H9 (cell line): ENCODE data around the gene DGUOK. TPM values are rescaled to one million over a fixed set of nuclear protein-coding genes. Genes with fewer than 3 reads are reported as not detected.

Source experiments
- DNase-seq: peaks from one replicate; pipeline ENCODE4 v3.0.0-alpha.2; 2017
- H2AFZ ChIP-seq: one replicate; pipeline ENCODE4 v1.6.1; 2013; ENCODE audit warnings: mild to moderate bottlenecking, low read length, control low read depth, moderate library complexity
- H2AK5ac ChIP-seq: 2 replicates; pipeline ENCODE4 v1.6.1; 2013; ENCODE audit warnings: low read length, control low read depth, mixed read lengths; ENCODE audit not compliant: insufficient read length
- H2BK120ac ChIP-seq: one replicate; pipeline ENCODE4 v1.6.1; 2013; ENCODE audit warnings: low read depth, mild to moderate bottlenecking, low read length, control low read depth, inconsistent platforms; ENCODE audit not compliant: poor library complexity, severe bottlenecking
- H2BK12ac ChIP-seq: 2 replicates; pipeline ENCODE4 v1.6.1; 2013; ENCODE audit warnings: low read length, control low read depth, mixed read lengths, low read depth; ENCODE audit not compliant: insufficient read length
- H2BK15ac ChIP-seq: 2 replicates; pipeline ENCODE4 v1.6.1; 2013; ENCODE audit warnings: low read depth, low read length, control low read depth
- H2BK20ac ChIP-seq: one replicate; pipeline ENCODE4 v1.6.1; 2013; ENCODE audit warnings: low read depth, mild to moderate bottlenecking, low read length, control low read depth, inconsistent platforms; ENCODE audit not compliant: poor library complexity, severe bottlenecking
- H2BK5ac ChIP-seq: 2 replicates; pipeline ENCODE4 v1.6.1; 2013; ENCODE audit warnings: low read length, control low read depth, mixed read lengths; ENCODE audit not compliant: insufficient read length
- H3K14ac ChIP-seq: 2 replicates; pipeline ENCODE4 v1.6.1; 2013; ENCODE audit warnings: low read length, control low read depth; ENCODE audit not compliant: insufficient read depth
- H3K18ac ChIP-seq: 2 replicates; pipeline ENCODE4 v1.6.1; 2013; ENCODE audit warnings: low read depth, mild to moderate bottlenecking, mixed read lengths, low read length, control low read depth; ENCODE audit not compliant: insufficient read length
- H3K23ac ChIP-seq: 2 replicates; pipeline ENCODE4 v1.6.1; 2013; ENCODE audit warnings: low read length, control low read depth, mixed read lengths, low read depth; ENCODE audit not compliant: insufficient read length
- H3K23me2 ChIP-seq: 2 replicates; pipeline ENCODE4 v1.6.1; 2013; ENCODE audit warnings: low read depth, mild to moderate bottlenecking, mixed read lengths, low read length, control low read depth; ENCODE audit not compliant: insufficient read length, poor library complexity, severe bottlenecking
- H3K27ac ChIP-seq: 2 replicates; pipeline ENCODE4 v1.5.1; 2013; ENCODE audit warnings: low read length, control low read depth, mixed read lengths, low read depth; ENCODE audit not compliant: insufficient read length
- H3K27me3 ChIP-seq: 2 replicates; pipeline ENCODE4 v1.6.1; 2013; ENCODE audit warnings: low read length, control low read depth, inconsistent platforms; ENCODE audit not compliant: insufficient read depth
- H3K4ac ChIP-seq: 2 replicates; pipeline ENCODE4 v1.6.1; 2013; ENCODE audit warnings: low read depth, mild to moderate bottlenecking, control low read depth, inconsistent platforms, low read length, moderate library complexity
- H3K4me1 ChIP-seq: 2 replicates; pipeline ENCODE4 v1.6.1; 2013; ENCODE audit warnings: low read length, control low read depth, inconsistent platforms; ENCODE audit not compliant: insufficient read depth
- H3K4me2 ChIP-seq: 2 replicates; pipeline ENCODE4 v1.6.1; 2013; ENCODE audit warnings: low read length, control low read depth, mixed read lengths; ENCODE audit not compliant: insufficient read length, insufficient read depth
- H3K56ac ChIP-seq: 2 replicates; pipeline ENCODE4 v1.6.1; 2013; ENCODE audit warnings: low read depth, mild to moderate bottlenecking, mixed read lengths, low read length, control low read depth; ENCODE audit not compliant: insufficient read length
- H3K79me1 ChIP-seq: 2 replicates; pipeline ENCODE4 v1.6.1; 2013; ENCODE audit warnings: low read depth, mild to moderate bottlenecking, moderate library complexity, low read length, control low read depth, inconsistent platforms; ENCODE audit not compliant: insufficient read depth, poor library complexity, severe bottlenecking
- H3K79me2 ChIP-seq: 2 replicates; pipeline ENCODE4 v1.6.1; 2013; ENCODE audit warnings: low read length, control low read depth, inconsistent platforms; ENCODE audit not compliant: insufficient read depth
- H3K9ac ChIP-seq: 2 replicates; pipeline ENCODE4 v1.6.1; 2013; ENCODE audit warnings: low read length, control low read depth, mixed read lengths; ENCODE audit not compliant: insufficient read length; ENCODE audit errors: extremely low read depth
- H3K9me3 ChIP-seq: one replicate; pipeline ENCODE4 v1.6.1; 2013; ENCODE audit warnings: low read depth, low read length, inconsistent platforms; ENCODE audit not compliant: control insufficient read depth
- H3T11ph ChIP-seq: one replicate; pipeline ENCODE4 v1.6.1; 2013; ENCODE audit warnings: mild to moderate bottlenecking, low read length, control low read depth, inconsistent platforms
- H4K20me1 ChIP-seq: one replicate; pipeline ENCODE4 v1.6.1; 2013; ENCODE audit not compliant: control insufficient read depth, insufficient read length, insufficient read depth
- H4K5ac ChIP-seq: 2 replicates; pipeline ENCODE4 v1.6.1; 2013; ENCODE audit warnings: low read depth, mild to moderate bottlenecking, mixed read lengths, low read length, control low read depth; ENCODE audit not compliant: insufficient read length
- H4K8ac ChIP-seq: replicated peaks from 2 replicates; pipeline ENCODE4 v1.6.1; 2013; ENCODE audit warnings: low read length, control low read depth, mixed read lengths, low read depth; ENCODE audit not compliant: insufficient read length
- H4K91ac ChIP-seq: 2 replicates; pipeline ENCODE4 v1.6.1; 2013; ENCODE audit warnings: low read depth, mild to moderate bottlenecking, moderate library complexity, mixed read lengths, low read length, control low read depth; ENCODE audit not compliant: insufficient read length
- H3K27ac Mint-ChIP-seq, 3 experiments: 2 replicates in 2 of 3; 3 replicates in 1 of 3; pipeline ENCODE4 v1.8.0; 2020 to 2021; ENCODE audit warnings: mixed read lengths in 3 of 3, mild to moderate bottlenecking in 1 of 3, moderate library complexity in 1 of 3
- H3K27me3 Mint-ChIP-seq: 2 replicates; pipeline ENCODE4 v1.8.0; 2021; ENCODE audit warnings: low read depth, mild to moderate bottlenecking, moderate library complexity, mixed read lengths
- H3K36me3 Mint-ChIP-seq, 3 experiments: 2 replicates in 2 of 3; 3 replicates in 1 of 3; pipeline ENCODE4 v1.8.0; 2020 to 2021; ENCODE audit warnings: low read depth in 3 of 3, mixed read lengths in 3 of 3; ENCODE audit not compliant: insufficient read depth in 1 of 3
- H3K4me1 Mint-ChIP-seq, 2 experiments: 2 replicates each; pipeline ENCODE4 v1.8.0; 2020; ENCODE audit warnings: mixed read lengths in 2 of 2
- H3K4me3 Mint-ChIP-seq, 2 experiments: 2 replicates in 1 of 2; 3 replicates in 1 of 2; pipeline ENCODE4 v1.8.0; 2020 to 2021; ENCODE audit warnings: mild to moderate bottlenecking in 2 of 2, mixed read lengths in 2 of 2, moderate library complexity in 1 of 2
- H3K9me3 Mint-ChIP-seq, 2 experiments: 2 replicates in 1 of 2; 3 replicates in 1 of 2; pipeline ENCODE4 v1.8.0; 2020; ENCODE audit warnings: mild to moderate bottlenecking in 2 of 2, mixed read lengths in 2 of 2, moderate library complexity in 1 of 2
- CTCF ChIP-seq: fragments of 200-600 bp; sonication (generic); conservative IDR thresholded peaks from 3 replicates; pipeline ENCODE4 v1.8.0; 2021; ENCODE audit warnings: antibody characterized with exemption, mild to moderate bottlenecking
- WGBS: extraction: QIAGEN DNeasy Blood & Tissue Kit; methylation state at CpG from one replicate; pipeline ENCODE4 v1.1.7; 2013; ENCODE audit warnings: missing lambda C conversion rate, low lambda C conversion rate, mixed read lengths; ENCODE audit not compliant: insufficient read length; ENCODE audit errors: extremely low coverage; 5-methylcytosine and 5-hydroxymethylcytosine counted together
- total RNA-seq: library from RNA; stranded (reverse); gene quantifications from 2 replicates; pipeline ENCODE4 v1.2.1, GENCODE V29; 2021

Gene DGUOK
- total RNA-seq, 1 experiment from 2014 or later, result 98.5 TPM

GRCh38 chr2:73972846-73973245 lies 46.2 kb downstream of the DGUOK start:
- H3K4me1 ChIP-seq, result no peaks in the 10 kb centered on the region

More at GRCh38 chr2:73972846-73973245, 46.2 kb downstream of the DGUOK start:
- H2BK120ac ChIP-seq, result no peak overlapping the region
- no peak overlapping the region for H2AFZ ChIP-seq
- no peak overlapping the region for H3K18ac ChIP-seq
- H4K20me1 ChIP-seq, result no peaks in the 10 kb centered on the region
- no peak overlapping the region for H3K27ac Mint-ChIP-seq
- no peak overlapping the region for H4K5ac ChIP-seq
- H3K14ac ChIP-seq, result no peak overlapping the region
- no peaks in the 10 kb centered on the region for H3K27me3 ChIP-seq
- no peak overlapping the region for H2BK12ac ChIP-seq
- H3K23ac ChIP-seq, result no peak overlapping the region
- H2AK5ac ChIP-seq, result no peak overlapping the region
- no peak overlapping the region for H3K56ac ChIP-seq
- no peak overlapping the region for H3T11ph ChIP-seq
- whole genome bisulfite sequencing, result no CpG with 5 or more reads among the region's 3 CpGs
- no peak overlapping the region for H2BK20ac ChIP-seq
- H3K79me2 ChIP-seq, result no peaks in the 10 kb centered on the region
- H3K23me2 ChIP-seq, result no peaks in the 10 kb centered on the region
- no peak overlapping the region for H2BK5ac ChIP-seq
- no peaks in the 10 kb centered on the region for H3K79me1 ChIP-seq
- no peak overlapping the region for H3K4me3 Mint-ChIP-seq
- H2BK15ac ChIP-seq, result no peak overlapping the region
- no peak for DNase-seq
- no peaks in the 10 kb centered on the region; a peak in 1 of 7 replicates for H3K36me3 Mint-ChIP-seq
- no peak for TF ChIP-seq CTCF
- peaks cover 14 to 19% of the 10 kb centered on the region in 2 experiments for H3K4me1 Mint-ChIP-seq
- H3K27ac ChIP-seq, result no peak overlapping the region
- H3K9ac ChIP-seq, result no peak overlapping the region
- no peak overlapping the region for H3K4me2 ChIP-seq
- H3K27me3 Mint-ChIP-seq, result peaks cover 28% of the 10 kb centered on the region
- no peak overlapping the region for H4K8ac ChIP-seq
- H3K9me3 Mint-ChIP-seq, result no peaks in the 10 kb centered on the region
- no peak overlapping the region for H3K4ac ChIP-seq
- no peak overlapping the region for H4K91ac ChIP-seq
- no peaks in the 10 kb centered on the region for H3K9me3 ChIP-seq
